Tibial artery (tissue), 4 donors: Measurements from ENCODE around the gene GPR15.

Experiments used
- DNase-seq, 2 donors: peaks; one replicate each; pipeline ENCODE4 v3.0.0-alpha.2; 2019
- H3K27ac ChIP-seq, 2 donors: fragments of 200-600 bp; sonication (generic) in 1 of 2; 1 replicate in 1 of 2; 2 replicates in 1 of 2; pipeline ENCODE4 v1.5.1; 2018 to 2019; ENCODE audit warnings: mild to moderate bottlenecking in 1 of 2
- H3K27me3 ChIP-seq, 2 donors: fragments of 200-600 bp; sonication (generic) in 1 of 2; one replicate each; pipeline versions ENCODE4 v1.5.1 to v1.6.0; 2016 to 2019
- H3K36me3 ChIP-seq, 3 donors: fragments of 200-600 bp; sonication (generic) in 2 of 3; one replicate each; pipeline ENCODE4 v1.5.1; 2016 to 2019; ENCODE audit warnings: mild to moderate bottlenecking in 2 of 3
- H3K4me1 ChIP-seq, 4 donors: fragments of 200-600 bp; sonication (generic) in 2 of 4; 1 replicate in 3 of 4; 2 replicates in 1 of 4; pipeline ENCODE4 v1.5.1; 2016 to 2019
- H3K4me3 ChIP-seq, 2 donors: fragments of 200-600 bp; sonication (generic) in 1 of 2; 1 replicate in 1 of 2; 2 replicates in 1 of 2; pipeline ENCODE4 v1.5.1; 2018 to 2019; ENCODE audit warnings: mild to moderate bottlenecking in 2 of 2
- H3K9me3 ChIP-seq, 3 donors: fragments of 200-600 bp; sonication (generic) in 1 of 3; one replicate each; pipeline ENCODE4 v1.5.1; 2016 to 2019
- CTCF ChIP-seq, 2 experiments: fragments of 200-600 bp in 1 of 2; fragments of 450-650 bp in 1 of 2; IDR thresholded peaks; one replicate each; pipeline ENCODE4 v1.5.1; 2017 to 2019; ENCODE audit warnings: antibody characterized with exemption in 2 of 2, mild to moderate bottlenecking in 1 of 2, moderate library complexity in 1 of 2
- intact Hi-C: fragments of 100-400 bp; cut with DNase I; formaldehyde crosslinking; loops from one replicate; pipeline ENCODE4 v1.15.0; 2023; ENCODE audit warnings: low total_unique reads

The GPR15 gene

GRCh38 chr3:98501270-98501669, 30.5 kb upstream of the GPR15 start:
- Histone ChIP-seq H3K27me3 (no peaks in the 10 kb centered on the region), H3K9me3 (no peaks in the 10 kb centered on the region), H3K4me1 (peaks cover 0 to 4% (median 0%) of the 10 kb centered on the region in 4 donors), H3K27ac (no peak overlapping the region), H3K36me3 (peaks cover 0 to 6% (median 2%) of the 10 kb centered on the region in 3 donors), H3K4me3 (no peak overlapping the region)
- TF ChIP-seq CTCF (IDR thresholded peaks at IDR 0.05), result no peak
- no peak for DNase-seq
- intact Hi-C loops, result no loop called here

GRCh38 chr3:98501863-98502576, 29.8 kb upstream of the GPR15 start:
- peaks cover 0 to 4% (median 0%) of the 10 kb centered on the region in 4 donors for H3K4me1 ChIP-seq
- H3K36me3 ChIP-seq, result peaks cover 0 to 12% (median 5%) of the 10 kb centered on the region in 3 donors
- no peak for TF ChIP-seq CTCF (IDR thresholded peaks at IDR 0.05)
- no peaks in the 10 kb centered on the region for H3K27me3 ChIP-seq
- no peak for DNase-seq
- intact Hi-C loops, result no loop called here
- no peaks in the 10 kb centered on the region for H3K9me3 ChIP-seq
- H3K4me3 ChIP-seq, result no peak overlapping the region
- no peak overlapping the region for H3K27ac ChIP-seq

- Histone ChIP-seq H3K4me3 (no peak overlapping the region), H3K4me1 (peaks cover 0 to 4% (median 0%) of the 10 kb centered on the region in 4 donors), H3K9me3 (no peaks in the 10 kb centered on the region), H3K27me3 (no peaks in the 10 kb centered on the region), H3K36me3 (peaks cover 0 to 15% (median 11%) of the 10 kb centered on the region in 3 donors), H3K27ac (no peak overlapping the region)
- no peak for TF ChIP-seq CTCF (IDR thresholded peaks at IDR 0.05)
- intact Hi-C loops, result no loop called here
- DNase-seq, result no peak
These were observed 27.2 kb upstream of the GPR15 start for GRCh38 chr3:98504539-98504938.

- Histone ChIP-seq H3K27me3 (no peaks in the 10 kb centered on the region), H3K4me3 (no peak overlapping the region), H3K27ac (no peak overlapping the region), H3K9me3 (no peaks in the 10 kb centered on the region), H3K36me3 (peaks cover 5 to 38% (median 38%) of the 10 kb centered on the region in 3 donors), H3K4me1 (peaks cover 0 to 4% (median 0%) of the 10 kb centered on the region in 4 donors)
- no peak for DNase-seq
- intact Hi-C loops, result no loop called here
- no peak for TF ChIP-seq CTCF (IDR thresholded peaks at IDR 0.05)
These were observed 23.2 kb upstream of the GPR15 start for GRCh38 chr3:98508582-98508981.

GRCh38 chr3:98512576-98512975, 19.2 kb upstream of the GPR15 start:
- peaks cover 23 to 60% (median 54%) of the 10 kb centered on the region in 3 donors for H3K36me3 ChIP-seq
- intact Hi-C loops, result no loop called here
- H3K9me3 ChIP-seq, result no peaks in the 10 kb centered on the region
- H3K27me3 ChIP-seq, result no peaks in the 10 kb centered on the region
- no peak for TF ChIP-seq CTCF (IDR thresholded peaks at IDR 0.05)
- no peak overlapping the region for H3K27ac ChIP-seq
- no peak overlapping the region for H3K4me3 ChIP-seq
- no peak for DNase-seq
- H3K4me1 ChIP-seq, result no peaks in the 10 kb centered on the region
